PFSK-1 (cell line): Measurements from ENCODE around the gene TH.

Experiments
- FOXP2 ChIP-seq: optimal IDR thresholded peaks from 2 replicates; pipeline ENCODE3; 2011; ENCODE audit warnings: borderline replicate concordance, control low read depth, inconsistent platforms; ENCODE audit not compliant: insufficient read depth; ENCODE audit errors: extremely low read length, extremely low read depth
- POLR2AphosphoS5 ChIP-seq: IDR thresholded peaks from 2 replicates; pipeline ENCODE4 v1.6.1; 2012; ENCODE audit warnings: low read depth, mild to moderate bottlenecking, control low read depth, low read length, moderate library complexity
- REST ChIP-seq, 2 experiments: IDR thresholded peaks; 2 replicates each; pipeline versions ENCODE4 v1.6.1 to v1.8.0; 2011 to 2012; ENCODE audit warnings: low read depth in 2 of 2, low read length in 2 of 2, control low read depth in 1 of 2, inconsistent platforms in 1 of 2, mild to moderate bottlenecking in 1 of 2, moderate library complexity in 1 of 2; ENCODE audit not compliant: insufficient read depth in 1 of 2
- SIN3A ChIP-seq: IDR thresholded peaks from 2 replicates; pipeline ENCODE4 v1.6.1; 2012; ENCODE audit warnings: mild to moderate bottlenecking, low read length, moderate library complexity, borderline replicate concordance; ENCODE audit not compliant: insufficient read depth
- TAF1 ChIP-seq: IDR thresholded peaks from 2 replicates; pipeline ENCODE4 v1.6.1; 2012; ENCODE audit warnings: low read length, control low read depth, borderline replicate concordance; ENCODE audit not compliant: insufficient read depth

GRCh38 chr11:2182692-2183474 lies 11.3 kb upstream of the TH start:
- no peak for TF ChIP-seq POLR2AphosphoS5
- TF ChIP-seq REST (IDR thresholded peaks at IDR 0.05; ENCODE audit: insufficient read depth in 1 of 2, low read depth in 2 of 2, low read length in 2 of 2), result no peak
- no peak for TF ChIP-seq FOXP2
- TF ChIP-seq TAF1, result no peak
- TF ChIP-seq SIN3A, result no peak
